Loucy (cell line): ENCODE results near the gene FUOM.
A peak's percentile ranks its signal among the peaks of the same experiment; 100 is the strongest.

Experiments used
- H2AFZ ChIP-seq: fragments of 200-600 bp; sonication (generic); 2 replicates; pipeline ENCODE4 v1.6.0; 2016; ENCODE audit warnings: antibody characterized with exemption, mild to moderate bottlenecking, low read length, moderate library complexity
- H3F3A ChIP-seq: fragments of 200-600 bp; 2 replicates; pipeline ENCODE4 v1.6.0; 2016; ENCODE audit warnings: antibody characterized with exemption, low read depth, mild to moderate bottlenecking
- H3K27me3 ChIP-seq: fragments of 200-600 bp; sonication (generic); 2 replicates; pipeline ENCODE4 v1.6.1; 2014; ENCODE audit warnings: low read length, mild to moderate bottlenecking; ENCODE audit not compliant: insufficient read depth, poor library complexity, severe bottlenecking
- H3K36me3 ChIP-seq: fragments of 200-600 bp; sonication (generic); 2 replicates; pipeline ENCODE4 v1.6.1; 2016; ENCODE audit warnings: low read length; ENCODE audit not compliant: insufficient read depth
- H3K4me1 ChIP-seq: fragments of 200-600 bp; sonication (generic); 2 replicates; pipeline ENCODE4 v1.5.1; 2014; ENCODE audit warnings: low read length, mild to moderate bottlenecking; ENCODE audit not compliant: insufficient read depth, poor library complexity, severe bottlenecking
- H3K4me2 ChIP-seq: fragments of 200-600 bp; sonication (generic); 2 replicates; pipeline ENCODE4 v1.6.0; 2014; ENCODE audit warnings: antibody characterized with exemption, low read length, low read depth, mild to moderate bottlenecking; ENCODE audit not compliant: poor library complexity, severe bottlenecking
- H3K4me3 ChIP-seq: fragments of 200-600 bp; sonication (generic); 2 replicates; pipeline ENCODE4 v1.5.1; 2014; ENCODE audit warnings: low read length, mild to moderate bottlenecking, mixed read lengths; ENCODE audit not compliant: poor library complexity, severe bottlenecking
- H3K79me2 ChIP-seq: fragments of 200-600 bp; sonication (generic); 2 replicates; pipeline ENCODE4 v1.6.1; 2014; ENCODE audit warnings: low read length; ENCODE audit not compliant: insufficient read depth
- H3K9ac ChIP-seq: fragments of 200-600 bp; sonication (generic); 2 replicates; pipeline ENCODE4 v1.6.0; 2014; ENCODE audit warnings: mild to moderate bottlenecking, low read depth, low read length, moderate library complexity; ENCODE audit not compliant: poor library complexity, severe bottlenecking
- H3K9me2 ChIP-seq: fragments of 200-600 bp; sonication (generic); replicated peaks from 2 replicates; pipeline ENCODE4 v1.6.1; 2016; ENCODE audit warnings: low read depth, low read length, mixed read lengths
- H3K9me3 ChIP-seq: fragments of 200-600 bp; sonication (generic); 2 replicates; pipeline ENCODE4 v1.6.1; 2014; ENCODE audit warnings: mild to moderate bottlenecking, antibody characterized with exemption, low read length, low read depth; ENCODE audit not compliant: insufficient read depth
- H4K20me1 ChIP-seq: fragments of 200-600 bp; sonication (generic); 2 replicates; pipeline ENCODE4 v1.6.0; 2014; ENCODE audit warnings: antibody characterized with exemption, low read length, mild to moderate bottlenecking; ENCODE audit not compliant: insufficient read depth, poor library complexity, severe bottlenecking
- EZH2phosphoT487 ChIP-seq: fragments of 200-600 bp; IDR thresholded peaks from 2 replicates; pipeline ENCODE4 v1.6.1; 2018; ENCODE audit warnings: antibody characterized with exemption, mild to moderate bottlenecking, moderate library complexity, borderline replicate concordance
- TF ChIP-seq, protein P1 (sequence below): fragments of 200-600 bp; sonication (generic); conservative IDR thresholded peaks from 2 replicates; pipeline ENCODE4 v1.5.1; 2014; ENCODE audit warnings: mild to moderate bottlenecking, antibody characterized with exemption, low read length

Gene FUOM

DNA sequence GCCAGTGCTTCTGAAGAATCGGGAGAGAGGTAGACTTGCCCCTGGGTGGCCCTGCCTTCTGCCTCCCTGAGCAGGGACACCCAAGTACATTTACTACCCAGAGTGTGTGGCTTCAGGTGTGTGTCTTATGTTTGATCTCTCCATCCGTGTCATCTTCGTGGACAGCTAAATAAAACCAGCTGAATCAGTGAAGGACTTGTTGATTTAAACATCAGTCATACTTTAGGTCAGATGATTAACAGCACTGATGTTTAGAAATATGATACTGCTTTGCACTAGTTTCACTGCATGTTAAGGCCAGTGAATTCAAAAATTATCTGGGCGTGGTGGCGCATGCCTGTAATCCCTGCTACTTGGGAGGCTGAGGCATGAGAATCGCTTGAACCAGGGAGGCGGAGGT is 40.1 kb upstream of the FUOM start:
- Histone ChIP-seq H3K9ac (no peak overlapping the region), H3K36me3 (peaks cover 15% of the 10 kb centered on the region), H4K20me1 (peaks cover 19% of the 10 kb centered on the region), H3F3A (no peaks in the 10 kb centered on the region), H2AFZ (no peak overlapping the region), H3K4me3 (no peak overlapping the region), H3K9me3 (no peaks in the 10 kb centered on the region), H3K9me2 (no peaks in the 10 kb centered on the region), H3K79me2 (peaks cover 44% of the 10 kb centered on the region), H3K4me1 (peaks cover 45% of the 10 kb centered on the region), H3K27me3 (no peaks in the 10 kb centered on the region), H3K4me2 (no peak overlapping the region)
- TF ChIP-seq, protein P1, sequence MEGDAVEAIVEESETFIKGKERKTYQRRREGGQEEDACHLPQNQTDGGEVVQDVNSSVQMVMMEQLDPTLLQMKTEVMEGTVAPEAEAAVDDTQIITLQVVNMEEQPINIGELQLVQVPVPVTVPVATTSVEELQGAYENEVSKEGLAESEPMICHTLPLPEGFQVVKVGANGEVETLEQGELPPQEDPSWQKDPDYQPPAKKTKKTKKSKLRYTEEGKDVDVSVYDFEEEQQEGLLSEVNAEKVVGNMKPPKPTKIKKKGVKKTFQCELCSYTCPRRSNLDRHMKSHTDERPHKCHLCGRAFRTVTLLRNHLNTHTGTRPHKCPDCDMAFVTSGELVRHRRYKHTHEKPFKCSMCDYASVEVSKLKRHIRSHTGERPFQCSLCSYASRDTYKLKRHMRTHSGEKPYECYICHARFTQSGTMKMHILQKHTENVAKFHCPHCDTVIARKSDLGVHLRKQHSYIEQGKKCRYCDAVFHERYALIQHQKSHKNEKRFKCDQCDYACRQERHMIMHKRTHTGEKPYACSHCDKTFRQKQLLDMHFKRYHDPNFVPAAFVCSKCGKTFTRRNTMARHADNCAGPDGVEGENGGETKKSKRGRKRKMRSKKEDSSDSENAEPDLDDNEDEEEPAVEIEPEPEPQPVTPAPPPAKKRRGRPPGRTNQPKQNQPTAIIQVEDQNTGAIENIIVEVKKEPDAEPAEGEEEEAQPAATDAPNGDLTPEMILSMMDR, result no peak
- TF ChIP-seq EZH2phosphoT487, result no peak

DNA sequence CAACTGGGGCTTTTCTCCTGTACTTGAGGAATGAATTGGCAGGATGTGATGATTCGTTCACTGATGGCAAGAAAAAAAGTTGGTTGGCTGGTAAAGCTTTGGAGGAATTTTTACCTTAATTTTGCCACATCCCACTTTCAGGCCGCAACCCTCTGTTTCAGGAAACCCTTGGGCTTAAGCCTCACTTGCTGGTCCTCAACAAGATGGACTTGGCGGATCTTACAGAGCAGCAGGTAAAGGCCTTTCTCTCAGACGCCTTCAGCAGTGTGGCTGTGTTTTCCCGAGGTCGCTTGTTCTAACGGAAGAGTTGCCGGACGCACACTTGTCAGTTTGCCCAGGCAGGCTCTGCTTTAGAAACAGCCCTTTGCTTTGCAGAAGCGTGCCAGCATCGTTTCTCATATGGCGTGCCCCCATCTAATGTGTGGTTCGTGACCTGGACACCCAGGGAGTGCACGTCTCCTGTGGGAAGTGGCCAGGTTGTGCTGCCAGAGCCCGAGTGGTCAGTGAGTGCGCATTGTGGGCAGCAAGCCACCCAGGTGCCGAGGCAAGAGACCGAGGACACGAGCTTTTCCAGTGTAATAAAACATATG is 38.3 kb upstream of the FUOM start:
- no peaks in the 10 kb centered on the region for H3K9me2 ChIP-seq
- H2AFZ ChIP-seq, result no peak overlapping the region
- H3K27me3 ChIP-seq, result no peaks in the 10 kb centered on the region
- H3K4me1 ChIP-seq, result peaks cover 49% of the 10 kb centered on the region
- peak overlapping the region; percentile 99 for H3K4me2 ChIP-seq
- H3K36me3 ChIP-seq, result peaks cover 9% of the 10 kb centered on the region
- peaks cover 44% of the 10 kb centered on the region for H3K79me2 ChIP-seq
- H3K9me3 ChIP-seq, result no peaks in the 10 kb centered on the region
- TF ChIP-seq, protein P1, result no peak
- TF ChIP-seq EZH2phosphoT487, result no peak
- peak overlapping the region; percentile 100 for H3K4me3 ChIP-seq
- H3F3A ChIP-seq, result no peaks in the 10 kb centered on the region
- H4K20me1 ChIP-seq, result peaks cover 19% of the 10 kb centered on the region
- peak overlapping the region; percentile 99 for H3K9ac ChIP-seq

DNA sequence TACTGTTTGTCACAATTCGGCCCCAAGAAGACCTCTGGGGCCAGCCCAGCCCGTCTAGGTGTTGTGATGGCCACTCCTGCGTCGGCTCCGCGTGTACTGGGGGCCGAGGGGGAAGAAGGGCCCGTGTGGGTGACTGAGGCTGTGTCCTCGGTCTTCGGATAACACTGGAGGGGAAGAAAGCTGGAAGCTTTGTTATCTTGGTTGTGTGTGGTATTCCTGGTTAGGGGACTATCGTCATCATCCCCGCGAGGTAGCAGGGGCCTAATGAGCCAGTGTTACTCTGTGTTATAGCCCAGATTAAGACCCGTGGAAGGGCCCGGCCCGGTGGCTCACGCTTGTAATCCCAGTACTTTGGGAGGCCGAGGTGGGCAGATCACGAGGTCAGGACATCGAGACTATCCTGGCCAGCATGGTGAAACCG is 37.0 kb upstream of the FUOM start:
- H3K79me2 ChIP-seq, result peaks cover 44% of the 10 kb centered on the region
- peak overlapping the region; percentile 99 for H3K4me2 ChIP-seq
- H3K9ac ChIP-seq, result peak overlapping the region; percentile 99
- H3K27me3 ChIP-seq, result no peaks in the 10 kb centered on the region
- H3K4me3 ChIP-seq, result peak overlapping the region; percentile 100
- TF ChIP-seq, protein P1, result no peak
- TF ChIP-seq EZH2phosphoT487, result no peak
- no peaks in the 10 kb centered on the region for H3K9me2 ChIP-seq
- no peaks in the 10 kb centered on the region for H3K9me3 ChIP-seq
- H2AFZ ChIP-seq, result peak overlapping the region; percentile 87; the same call in 1 of the 2 replicates
- peaks cover 6% of the 10 kb centered on the region; the same call in 1 of the 2 replicates for H3F3A ChIP-seq
- H4K20me1 ChIP-seq, result peaks cover 14% of the 10 kb centered on the region
- peaks cover 9% of the 10 kb centered on the region for H3K36me3 ChIP-seq
- H3K4me1 ChIP-seq, result peaks cover 50% of the 10 kb centered on the region
